NCI-H1694 (cell line): ENCODE data around the gene DDX10.

ENCODE experiments used
- DNase-seq: peaks from one replicate; lab custom pipeline; 2025; lab: John Stamatoyannopoulos, UW

The DDX10 gene

GRCh38 chr11:108906826-108907225 is 242.0 kb downstream of the DDX10 start:
- no peak for DNase-seq

GRCh38 chr11:108909041-108909440 is 244.2 kb downstream of the DDX10 start:
- no peak for DNase-seq

GRCh38 chr11:108909921-108910320 is 245.1 kb downstream of the DDX10 start:
- DNase-seq = no peak

- no peak for DNase-seq
These were observed 247.7 kb downstream of the DDX10 start for GRCh38 chr11:108912581-108912980.

- no peak for DNase-seq
These were observed 248.3 kb downstream of the DDX10 start for GRCh38 chr11:108913204-108913603.

GRCh38 chr11:108914211-108914610 is 249.3 kb downstream of the DDX10 start:
- DNase-seq = no peak

GRCh38 chr11:108914981-108915380 is 250.1 kb downstream of the DDX10 start:
- no peak for DNase-seq

- no peak for DNase-seq
These were observed 250.8 kb downstream of the DDX10 start for GRCh38 chr11:108915666-108916065.

GRCh38 chr11:108916290-108916689 is 251.4 kb downstream of the DDX10 start:
- no peak for DNase-seq

GRCh38 chr11:108916935-108917334 is 252.1 kb downstream of the DDX10 start:
- DNase-seq = no peak

- DNase-seq = no peak
These were observed 256.3 kb downstream of the DDX10 start for GRCh38 chr11:108921211-108921610.

- DNase-seq = no peak
These were observed 257.4 kb downstream of the DDX10 start for GRCh38 chr11:108922241-108922640.

GRCh38 chr11:108923413-108923812 is 258.5 kb downstream of the DDX10 start:
- no peak for DNase-seq

- no peak for DNase-seq
These were observed 261.4 kb downstream of the DDX10 start for GRCh38 chr11:108926171-108926840.

- DNase-seq = no peak
These were observed 262.1 kb downstream of the DDX10 start for GRCh38 chr11:108926841-108927577.

GRCh38 chr11:108927791-108928545 is 263.1 kb downstream of the DDX10 start:
- DNase-seq = no peak

- DNase-seq = no peak
These were observed 264.4 kb downstream of the DDX10 start for GRCh38 chr11:108929241-108929640.

GRCh38 chr11:108931168-108931567 is 266.3 kb downstream of the DDX10 start:
- DNase-seq = no peak

- DNase-seq = no peak
These were observed 268.8 kb downstream of the DDX10 start for GRCh38 chr11:108933630-108934029.

GRCh38 chr11:108934289-108934688 is 269.4 kb downstream of the DDX10 start:
- DNase-seq = no peak

GRCh38 chr11:108934696-108935095 is 269.8 kb downstream of the DDX10 start:
- no peak for DNase-seq

- DNase-seq = no peak
These were observed 272.9 kb downstream of the DDX10 start for GRCh38 chr11:108937746-108938145.

GRCh38 chr11:108938604-108939003 is 273.7 kb downstream of the DDX10 start:
- no peak for DNase-seq
